Measurements from ENCODE around the gene TMEM183A.
"Not testable (repeated sequence)": the region's sequence is repeated elsewhere in the genome, so short reads cannot be mapped to it uniquely, and the experiment has no call there.

TMEM183A gene

GRCh38 chr1:202987922-202988583 is 19.1 kb upstream of the TMEM183A start:
- DNase-seq (ENCODE audit: low spot score) = no peak

- DNase-seq (ENCODE audit: low spot score) = no peak
These were observed 17.3 kb upstream of the TMEM183A start for GRCh38 chr1:202989879-202990278.

GRCh38 chr1:202991112-202991511 is 16.1 kb upstream of the TMEM183A start:
- no peak for DNase-seq (ENCODE audit: low spot score)

- no peak for DNase-seq (ENCODE audit: low spot score)
These were observed 12.4 kb upstream of the TMEM183A start for GRCh38 chr1:202994756-202995155.

GRCh38 chr1:202998836-202999750 is 8.1 kb upstream of the TMEM183A start:
- no peak for DNase-seq (ENCODE audit: low spot score)

- DNase-seq (ENCODE audit: low spot score) = no peak
These were observed 6.8 kb upstream of the TMEM183A start for GRCh38 chr1:203000217-203000944.

GRCh38 chr1:203001986-203002385 is 5.2 kb upstream of the TMEM183A start:
- DNase-seq (ENCODE audit: low spot score) = no peak

GRCh38 chr1:203002951-203003350 is 4.2 kb upstream of the TMEM183A start:
- DNase-seq (ENCODE audit: low spot score) = no peak

GRCh38 chr1:203005395-203006142 is 1.6 kb upstream of the TMEM183A start:
- not testable (repeated sequence) for DNase-seq (ENCODE audit: low spot score)

- DNase-seq (ENCODE audit: low spot score) = no peak
These were observed 2.0 kb downstream of the TMEM183A start for GRCh38 chr1:203009185-203009584.

GRCh38 chr1:203011582-203011981 is 4.4 kb downstream of the TMEM183A start:
- DNase-seq (ENCODE audit: low spot score) = no peak

- DNase-seq (ENCODE audit: low spot score) = no peak
These were observed 9.9 kb downstream of the TMEM183A start for GRCh38 chr1:203017061-203017460.

- no peak for DNase-seq (ENCODE audit: low spot score)
These were observed 10.5 kb downstream of the TMEM183A start for GRCh38 chr1:203017692-203018091.

- DNase-seq (ENCODE audit: low spot score) = not testable (repeated sequence)
These were observed 15.7 kb downstream of the TMEM183A start for GRCh38 chr1:203022855-203023254.

- DNase-seq (ENCODE audit: low spot score) = no peak
These were observed 18.5 kb downstream of the TMEM183A start for GRCh38 chr1:203025686-203026030.

- peak; percentile 92 for DNase-seq (ENCODE audit: low spot score)
These were observed 19.0 kb downstream of the TMEM183A start, which contains the start of gene PPFIA4 for GRCh38 chr1:203026031-203026665. TSS of gene PPFIA4 (plus strand) at chr1:203026491. CDS start at chr1:203039009, 12,518 bp downstream.

GRCh38 chr1:203026666-203027663 is 19.8 kb downstream of the TMEM183A start:
- no peak for DNase-seq (ENCODE audit: low spot score)

GRCh38 chr1:203028067-203028783 is 21.1 kb downstream of the TMEM183A start:
- DNase-seq (ENCODE audit: low spot score) = no peak
